HepG2 (cell line): Measurements from ENCODE around the gene NLRC5. TPM values are rescaled to one million over a fixed set of nuclear protein-coding genes. Genes with fewer than 3 reads are reported as not detected.
A peak's percentile ranks its signal among the peaks of the same experiment; 100 is the strongest.

Experiments
- ATF7 ChIP-seq, 2 experiments: fragments of 450-650 bp in 1 of 2; sonication (generic) in 1 of 2; formaldehyde crosslinking in 1 of 2; IDR thresholded peaks; 2 replicates each; pipeline versions ENCODE4 v1.4.0 to v1.6.1; 2016 to 2020; ENCODE audit warnings: antibody characterized with exemption in 1 of 2, mild to moderate bottlenecking in 1 of 2, missing genetic modification reagents in 1 of 2
- CC2D1A ChIP-seq: sonication (generic); formaldehyde crosslinking; IDR thresholded peaks from 2 replicates; pipeline ENCODE4 v1.8.1; 2023; ENCODE audit warnings: mild to moderate bottlenecking, missing genetic modification reagents
- CCAR2 ChIP-seq: fragments of 200-400 bp; formaldehyde crosslinking; optimal IDR thresholded peaks from 2 replicates; pipeline ENCODE3; 2018; ENCODE audit warnings: low read depth, mild to moderate bottlenecking, low read length, moderate library complexity
- FOSL1 ChIP-seq: sonication (generic); formaldehyde crosslinking; IDR thresholded peaks from 2 replicates; pipeline ENCODE4 v1.9.0; 2021; ENCODE audit warnings: missing genetic modification reagents, borderline replicate concordance
- ISX ChIP-seq: sonication (generic); formaldehyde crosslinking; conservative IDR thresholded peaks from 2 replicates; pipeline ENCODE4 v1.5.0; 2020; ENCODE audit warnings: missing genetic modification reagents
- NCOR1 ChIP-seq: fragments of 200-600 bp; sonication (generic); IDR thresholded peaks from 2 replicates; pipeline ENCODE4 v1.7.0; 2017; ENCODE audit warnings: antibody characterized with exemption, low read length, borderline replicate concordance
- NFE2 ChIP-seq: sonication (generic); formaldehyde crosslinking; IDR thresholded peaks from 2 replicates; pipeline ENCODE4 v1.4.0; 2020; ENCODE audit warnings: missing genetic modification reagents
- NR1H2 ChIP-seq: sonication (generic); formaldehyde crosslinking; IDR thresholded peaks from 2 replicates; pipeline ENCODE4 v1.8.1; 2022; ENCODE audit warnings: low read depth, missing genetic modification reagents, borderline replicate concordance
- PAX8 ChIP-seq: sonication (generic); formaldehyde crosslinking; IDR thresholded peaks from 2 replicates; pipeline ENCODE4 v1.8.0; 2022; ENCODE audit warnings: mild to moderate bottlenecking, missing genetic modification reagents, borderline replicate concordance
- RCOR2 ChIP-seq: IDR thresholded peaks from 2 replicates; pipeline ENCODE4 v1.6.1; 2016; ENCODE audit warnings: missing biosample characterization, missing genetic modification reagents
- RFX1 ChIP-seq: fragments of 450-650 bp; IDR thresholded peaks from 2 replicates; pipeline ENCODE4 v1.6.1; 2017
- RFX5 ChIP-seq: IDR thresholded peaks from 2 replicates; pipeline ENCODE4 v1.6.1; 2011; ENCODE audit warnings: low read depth, low read length, improper control_type of control experiment
- RFXAP ChIP-seq: sonication (generic); formaldehyde crosslinking; IDR thresholded peaks from 2 replicates; pipeline ENCODE4 v1.4.0; 2020; ENCODE audit warnings: missing genetic modification reagents, borderline replicate concordance
- SAFB2 ChIP-seq: sonication (generic); formaldehyde crosslinking; IDR thresholded peaks from 2 replicates; pipeline ENCODE4 v1.5.1; 2020; ENCODE audit warnings: missing genetic modification reagents, low read depth, mild to moderate bottlenecking, borderline replicate concordance
- SIX1 ChIP-seq: sonication (generic); formaldehyde crosslinking; IDR thresholded peaks from 2 replicates; pipeline ENCODE4 v1.4.0; 2020; ENCODE audit warnings: missing genetic modification reagents, borderline replicate concordance
- TAF1 ChIP-seq: sonication (generic); formaldehyde crosslinking; IDR thresholded peaks from 2 replicates; pipeline ENCODE4 v1.4.0; 2020; ENCODE audit warnings: missing genetic modification reagents
- ZNF296 ChIP-seq: sonication (generic); formaldehyde crosslinking; conservative IDR thresholded peaks from 2 replicates; pipeline ENCODE4 v1.5.0; 2020; ENCODE audit warnings: mild to moderate bottlenecking, missing genetic modification reagents
- ZNF30 ChIP-seq: sonication (generic); formaldehyde crosslinking; IDR thresholded peaks from 2 replicates; pipeline ENCODE4 v1.5.0; 2020; ENCODE audit warnings: mild to moderate bottlenecking, missing genetic modification reagents
- ZNF329 ChIP-seq: sonication (generic); formaldehyde crosslinking; IDR thresholded peaks from 2 replicates; pipeline ENCODE4 v1.9.0; 2021; ENCODE audit warnings: low read depth, mild to moderate bottlenecking, missing genetic modification reagents
- ZNF546 ChIP-seq: sonication (generic); formaldehyde crosslinking; conservative IDR thresholded peaks from 2 replicates; pipeline ENCODE4 v1.8.1; 2023; ENCODE audit warnings: mild to moderate bottlenecking, missing genetic modification reagents
- ZNF878 ChIP-seq: sonication (generic); formaldehyde crosslinking; IDR thresholded peaks from 2 replicates; pipeline ENCODE4 v1.8.1; 2023; ENCODE audit warnings: mild to moderate bottlenecking, missing genetic modification reagents, moderate library complexity
- polyA plus RNA-seq, 8 experiments: library from polyadenylated mRNA; depleted of rRNA in 3 of 8; stranded (reverse) in 7 of 8; unstranded in 1 of 8; fragments of >200 nt; fragmentation: Illumina TruSeq in 4 of 8; extraction: Trizol in 4 of 8; gene quantifications; 2 replicates each; pipeline versions ENCODE4 v1.2.1 to v1.2.3, GENCODE V29; 2011 to 2016; ENCODE audit warnings: low read depth in 4 of 8, missing spikeins in 1 of 8, mixed read lengths in 1 of 8; ENCODE audit not compliant: insufficient read depth in 1 of 8
- total RNA-seq, 5 experiments: library from RNA; depleted of rRNA; stranded (reverse); fragments of >200 nt; fragmentation: Illumina TruSeq; extraction: Trizol; gene quantifications; 2 replicates each; pipeline ENCODE4 v1.2.3, GENCODE V29; 2016; ENCODE audit warnings: low read depth in 1 of 5
- TF ChIP-seq, protein P1 (sequence below): sonication (generic); formaldehyde crosslinking; conservative IDR thresholded peaks from 2 replicates; pipeline ENCODE4 v1.5.0; 2020; ENCODE audit warnings: missing genetic modification reagents
- TF ChIP-seq, protein P2 (sequence below): sonication (generic); formaldehyde crosslinking; IDR thresholded peaks from 2 replicates; pipeline ENCODE4 v1.5.0; 2020; ENCODE audit warnings: missing genetic modification reagents
- TF ChIP-seq, protein P3 (sequence below): sonication (generic); formaldehyde crosslinking; conservative IDR thresholded peaks from 2 replicates; pipeline ENCODE4 v1.4.0; 2020; ENCODE audit warnings: missing genetic modification reagents
- TF ChIP-seq, protein P4 (sequence below): sonication (generic); formaldehyde crosslinking; IDR thresholded peaks from 2 replicates; pipeline ENCODE4 v1.8.1; 2023; ENCODE audit warnings: mild to moderate bottlenecking, moderate library complexity, missing genetic modification reagents

The NLRC5 gene
- total and polyA plus RNA-seq, 2 of the 13 experiments (the other 11 are each of a cell fraction or from before 2014, with no cell fraction given): 6.3 to 12.7 TPM

DNA sequence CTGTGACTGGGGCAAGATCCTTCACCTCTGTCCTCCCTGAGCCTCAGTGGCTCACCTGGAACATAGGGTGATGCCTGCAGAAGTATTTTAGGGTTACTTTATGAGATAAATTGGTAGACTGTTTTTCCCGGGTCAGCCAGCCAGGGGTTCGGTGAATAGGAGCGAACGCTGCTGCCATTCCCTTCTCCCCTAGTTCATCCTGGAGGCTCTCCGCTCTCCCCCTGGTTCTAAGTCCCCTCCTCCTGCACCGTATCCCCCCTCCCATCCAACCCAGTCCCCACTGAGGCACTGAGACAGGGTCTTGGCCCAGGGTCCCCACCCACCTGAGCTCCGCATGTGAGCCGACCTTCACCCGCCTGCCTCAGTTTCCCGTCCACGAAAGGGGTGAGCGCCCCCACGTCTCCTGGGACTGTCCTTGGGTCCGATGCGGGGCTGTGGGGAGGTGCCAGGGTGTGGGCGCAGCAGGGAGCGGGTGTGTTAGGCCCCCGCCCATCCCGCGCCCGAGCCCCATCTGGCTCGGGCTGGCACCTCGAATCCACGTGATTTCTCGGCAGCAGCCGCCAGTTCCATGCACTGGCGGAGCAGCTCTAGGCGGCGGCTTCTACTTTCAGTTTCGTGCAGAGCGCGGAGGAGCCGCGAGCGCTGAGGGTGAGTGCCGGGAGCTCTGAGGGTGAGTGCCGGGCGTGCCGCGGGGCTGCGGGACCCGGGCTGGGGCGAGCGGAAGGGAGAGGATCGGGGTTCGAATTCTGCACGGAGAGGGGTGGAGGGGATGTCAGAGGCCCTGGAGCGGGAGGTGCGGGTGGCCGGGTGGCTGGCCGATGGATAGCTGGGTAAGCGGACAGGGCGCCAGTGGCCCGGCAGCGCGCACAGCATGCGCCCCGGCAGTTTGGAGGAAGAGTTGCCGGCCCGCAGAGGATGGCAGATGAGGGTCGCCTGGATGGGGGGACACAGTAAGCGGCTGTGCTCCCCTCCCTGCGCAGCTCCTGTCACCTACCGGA, at the start of gene NLRC5 (continued):
- TF ChIP-seq FOSL1 (no peak), NR1H2 (CRISPR knock-in tag) (no peak), ATF7 (IDR thresholded peaks at IDR 0.05) (no peak), ATF7 (CRISPR knock-in tag; IDR thresholded peaks at IDR 0.05) (0 out of 2 replicates have a peak, but pooled peaks have one; percentile 11), RCOR2 (CRISPR knock-in tag) (no peak), SAFB2 (CRISPR knock-in tag) (0 out of 2 replicates have a peak, but pooled peaks have one; percentile 43), ZNF30 (no peak), CCAR2 (no peak), RFX1 (no peak), ZNF329 (no peak), CC2D1A (CRISPR knock-in tag) (no peak), PAX8 (CRISPR knock-in tag) (no peak), TAF1 (CRISPR knock-in tag) (peak; percentile 71), ZNF296 (CRISPR knock-in tag) (peak; percentile 88; the same call in 1 of the 2 replicates), NCOR1 (no peak), NFE2 (CRISPR knock-in tag) (no peak), RFXAP (CRISPR knock-in tag) (peak; percentile 71; the same call in 1 of the 2 replicates), ZNF546 (no peak), ISX (0 out of 2 replicates have a peak, but pooled peaks have one; percentile 63), SIX1 (CRISPR knock-in tag) (no peak), ZNF878 (CRISPR knock-in tag) (no peak), RFX5 (no peak)
- TF ChIP-seq, protein P1, sequence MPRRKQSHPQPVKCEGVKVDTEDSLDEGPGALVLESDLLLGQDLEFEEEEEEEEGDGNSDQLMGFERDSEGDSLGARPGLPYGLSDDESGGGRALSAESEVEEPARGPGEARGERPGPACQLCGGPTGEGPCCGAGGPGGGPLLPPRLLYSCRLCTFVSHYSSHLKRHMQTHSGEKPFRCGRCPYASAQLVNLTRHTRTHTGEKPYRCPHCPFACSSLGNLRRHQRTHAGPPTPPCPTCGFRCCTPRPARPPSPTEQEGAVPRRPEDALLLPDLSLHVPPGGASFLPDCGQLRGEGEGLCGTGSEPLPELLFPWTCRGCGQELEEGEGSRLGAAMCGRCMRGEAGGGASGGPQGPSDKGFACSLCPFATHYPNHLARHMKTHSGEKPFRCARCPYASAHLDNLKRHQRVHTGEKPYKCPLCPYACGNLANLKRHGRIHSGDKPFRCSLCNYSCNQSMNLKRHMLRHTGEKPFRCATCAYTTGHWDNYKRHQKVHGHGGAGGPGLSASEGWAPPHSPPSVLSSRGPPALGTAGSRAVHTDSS (CRISPR knock-in tag): no peak
- TF ChIP-seq, protein P2, sequence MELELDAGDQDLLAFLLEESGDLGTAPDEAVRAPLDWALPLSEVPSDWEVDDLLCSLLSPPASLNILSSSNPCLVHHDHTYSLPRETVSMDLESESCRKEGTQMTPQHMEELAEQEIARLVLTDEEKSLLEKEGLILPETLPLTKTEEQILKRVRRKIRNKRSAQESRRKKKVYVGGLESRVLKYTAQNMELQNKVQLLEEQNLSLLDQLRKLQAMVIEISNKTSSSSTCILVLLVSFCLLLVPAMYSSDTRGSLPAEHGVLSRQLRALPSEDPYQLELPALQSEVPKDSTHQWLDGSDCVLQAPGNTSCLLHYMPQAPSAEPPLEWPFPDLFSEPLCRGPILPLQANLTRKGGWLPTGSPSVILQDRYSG (CRISPR knock-in tag): peak; percentile 47; the same call in 1 of the 2 replicates
- TF ChIP-seq, protein P3, sequence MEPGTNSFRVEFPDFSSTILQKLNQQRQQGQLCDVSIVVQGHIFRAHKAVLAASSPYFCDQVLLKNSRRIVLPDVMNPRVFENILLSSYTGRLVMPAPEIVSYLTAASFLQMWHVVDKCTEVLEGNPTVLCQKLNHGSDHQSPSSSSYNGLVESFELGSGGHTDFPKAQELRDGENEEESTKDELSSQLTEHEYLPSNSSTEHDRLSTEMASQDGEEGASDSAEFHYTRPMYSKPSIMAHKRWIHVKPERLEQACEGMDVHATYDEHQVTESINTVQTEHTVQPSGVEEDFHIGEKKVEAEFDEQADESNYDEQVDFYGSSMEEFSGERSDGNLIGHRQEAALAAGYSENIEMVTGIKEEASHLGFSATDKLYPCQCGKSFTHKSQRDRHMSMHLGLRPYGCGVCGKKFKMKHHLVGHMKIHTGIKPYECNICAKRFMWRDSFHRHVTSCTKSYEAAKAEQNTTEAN (CRISPR knock-in tag): peak; percentile 76; the same call in 1 of the 2 replicates
- TF ChIP-seq, protein P4, sequence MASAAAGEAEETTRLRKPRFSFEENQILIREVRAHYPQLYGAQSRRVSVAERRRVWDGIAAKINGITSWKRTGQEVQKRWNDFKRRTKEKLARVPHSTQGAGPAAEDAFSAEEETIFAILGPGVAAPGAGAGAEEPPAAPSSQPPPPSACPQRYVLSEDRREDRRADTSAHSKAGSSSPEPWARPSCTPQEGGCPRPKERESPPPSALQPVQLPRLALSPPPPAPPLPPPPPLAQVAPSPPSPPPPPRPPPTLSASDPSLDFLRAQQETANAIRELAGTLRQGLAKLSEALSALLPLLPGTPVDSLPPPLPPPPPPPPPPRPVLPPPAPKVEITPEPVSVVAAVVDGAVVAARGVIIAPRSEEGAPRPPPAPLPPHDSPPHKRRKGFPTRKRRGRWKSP (CRISPR knock-in tag): peak; percentile 75; the same call in 1 of the 2 replicates
